ENCODE measurements around the gene ZNF324B. TPM values are rescaled to one million over a fixed set of nuclear protein-coding genes. Genes with fewer than 3 reads are reported as not detected.

ZNF324B gene
- total and polyA plus RNA-seq, 2 donors (not counting 3 experiments of a cell fraction or from before 2014, with no cell fraction given), result 3.4 to 6.9 TPM

- Histone ChIP-seq H3K9me3 (replicated peaks; ENCODE audit: control insufficient read depth, insufficient read depth, low read length) (no peaks in the 10 kb centered on the region), H3K4me1 (ENCODE audit: control insufficient read depth, extremely low read depth, insufficient read depth, low read length) (no peaks in the 10 kb centered on the region), H3K4me3 (replicated peaks in 1 of 3; ENCODE audit: insufficient read depth in 1 of 3, low read depth in 1 of 3, low read length in 3 of 3) (no peak overlapping the region), H2AFZ (ENCODE audit: low read depth, low read length) (no peak overlapping the region), H4K20me1 (replicated peaks; ENCODE audit: control insufficient read depth, extremely low read depth, insufficient read depth, low read length) (no peaks in the 10 kb centered on the region), H3K27ac (ENCODE audit: insufficient read depth, low read depth, low read length) (no peak overlapping the region), H3K79me2 (ENCODE audit: control insufficient read depth, insufficient read depth, low read length) (no peaks in the 10 kb centered on the region), H3K9ac (replicated peaks; ENCODE audit: extremely low read depth, insufficient read depth, low read length) (no peak overlapping the region), H3K36me3 (ENCODE audit: control insufficient read depth in 2 of 2, extremely low read depth in 1 of 2, insufficient read depth in 2 of 2, low read length in 2 of 2) (no peaks in the 10 kb centered on the region), H3K9me1 (replicated peaks; ENCODE audit: control insufficient read depth, extremely low read depth, insufficient read depth, low read length) (no peaks in the 10 kb centered on the region), H3K27me3 (ENCODE audit: control insufficient read depth in 2 of 2, insufficient read depth in 2 of 2, low read length in 2 of 2) (no peaks in the 10 kb centered on the region), H3K4me2 (ENCODE audit: insufficient read depth, low read length) (no peak overlapping the region)
- dilution Hi-C loops (cut with MboI; ENCODE audit: extremely low pct_ligation_motif_present, low sequenced_read_pairs) (no loop called here), intact Hi-C loops (cut with micrococcal nuclease) (no loop called here)
- BruUV-seq (replicated peaks), result no TSS peak
- no peak for FAIRE-seq
- ChIA-PET POLR2A (no interaction called here), CTCF (no interaction called here)
- DNase-seq (ENCODE audit: low read depth, low spot score), result no peak
- TF ChIP-seq JUN (IDR thresholded peaks at IDR 0.05; ENCODE audit: borderline replicate concordance, insufficient read depth, insufficient read length, low read depth) (no peak), GATA2 (IDR thresholded peaks at IDR 0.05; ENCODE audit: insufficient read depth, insufficient read length, low read depth, low read length) (no peak), EZH2 (IDR thresholded peaks at IDR 0.05; ENCODE audit: borderline replicate concordance, low read depth, low read length, severe bottlenecking) (no peak), POLR2AphosphoS5 (IDR thresholded peaks at IDR 0.05; ENCODE audit: insufficient read depth, low read depth, low read length) (no peak), MYC (IDR thresholded peaks at IDR 0.05; ENCODE audit: low read depth, low read length) (no peak), FOS (IDR thresholded peaks at IDR 0.05; ENCODE audit: borderline replicate concordance, insufficient read depth, low read length) (no peak), POLR2A (IDR thresholded peaks at IDR 0.05; ENCODE audit: low read depth, low read length) (no peak), MAX (IDR thresholded peaks at IDR 0.05; ENCODE audit: insufficient read depth, insufficient read length) (no peak), CTCF (IDR thresholded peaks at IDR 0.05; ENCODE audit: extremely low read depth in 1 of 2, insufficient read depth in 1 of 2, low read depth in 1 of 2, low read length in 2 of 2) (no peak)
Measured at GRCh38 chr19:58492265-58492664, 40.8 kb downstream of the ZNF324B start.
